DOHH2 (cell line): ENCODE measurements around the gene LRRC10B.

Experiments used
- H3F3A ChIP-seq: fragments of 200-600 bp; sonication (generic), shearing (Covaris generic); 2 replicates; pipeline ENCODE4 v1.6.0; 2016; ENCODE audit warnings: antibody characterized with exemption, mild to moderate bottlenecking; ENCODE audit not compliant: control insufficient read depth, insufficient read depth
- H3K27ac ChIP-seq: fragments of 200-600 bp; sonication (generic); 2 replicates; pipeline ENCODE4 v1.5.1; 2014; ENCODE audit warnings: low read depth, mild to moderate bottlenecking, low read length, moderate library complexity
- H3K27me3 ChIP-seq: fragments of 200-600 bp; sonication (generic); 2 replicates; pipeline ENCODE4 v1.6.1; 2014; ENCODE audit warnings: mild to moderate bottlenecking, low read length, mixed read lengths; ENCODE audit not compliant: control insufficient read depth
- H3K36me3 ChIP-seq: fragments of 200-600 bp; sonication (generic); 2 replicates; pipeline ENCODE4 v1.6.1; 2014; ENCODE audit warnings: mild to moderate bottlenecking, low read length, moderate library complexity, mixed read lengths; ENCODE audit not compliant: control insufficient read depth
- H3K4me1 ChIP-seq: fragments of 200-600 bp; sonication (generic); 2 replicates; pipeline ENCODE4 v1.6.1; 2014; ENCODE audit warnings: mild to moderate bottlenecking, low read length, mixed read lengths; ENCODE audit not compliant: control insufficient read depth
- H3K4me2 ChIP-seq: fragments of 200-600 bp; sonication (generic); 2 replicates; pipeline ENCODE4 v1.6.0; 2014; ENCODE audit warnings: mild to moderate bottlenecking, low read length, moderate library complexity
- H3K4me3 ChIP-seq: fragments of 200-600 bp; sonication (generic); 2 replicates; pipeline ENCODE4 v1.5.1; 2014; ENCODE audit warnings: mild to moderate bottlenecking, low read length, mixed read lengths
- H3K79me2 ChIP-seq: fragments of 200-600 bp; sonication (generic); 2 replicates; pipeline ENCODE4 v1.6.1; 2014; ENCODE audit warnings: mild to moderate bottlenecking, low read length, mixed read lengths; ENCODE audit not compliant: control insufficient read depth
- H3K9me2 ChIP-seq: fragments of 200-600 bp; sonication (generic); replicated peaks from 2 replicates; pipeline ENCODE4 v1.6.1; 2014; ENCODE audit warnings: mild to moderate bottlenecking, low read length, mixed read lengths; ENCODE audit not compliant: control insufficient read depth
- H3K9me3 ChIP-seq: fragments of 200-600 bp; sonication (generic); 2 replicates; pipeline ENCODE4 v1.6.1; 2014; ENCODE audit warnings: antibody characterized with exemption, low read length, mixed read lengths; ENCODE audit not compliant: control insufficient read depth, insufficient read depth
- H4K20me1 ChIP-seq: fragments of 200-600 bp; sonication (generic); 2 replicates; pipeline ENCODE4 v1.6.0; 2014; ENCODE audit warnings: low read depth, mild to moderate bottlenecking, antibody characterized with exemption, low read length, moderate library complexity; ENCODE audit not compliant: control insufficient read depth, insufficient read depth
- EZH2phosphoT487 ChIP-seq: fragments of 200-600 bp; sonication (generic); IDR thresholded peaks from 2 replicates; pipeline ENCODE4 v1.6.1; 2017; ENCODE audit warnings: borderline replicate concordance, mild to moderate bottlenecking, antibody characterized with exemption, low read length, moderate library complexity, mixed read lengths
- TF ChIP-seq, protein P1 (sequence below): fragments of 200-600 bp; sonication (generic); IDR thresholded peaks from one replicate; pipeline ENCODE4 v1.5.1; 2014; ENCODE audit warnings: antibody characterized with exemption, mild to moderate bottlenecking, low read depth, low read length; ENCODE audit not compliant: poor library complexity, severe bottlenecking

Gene LRRC10B

DNA sequence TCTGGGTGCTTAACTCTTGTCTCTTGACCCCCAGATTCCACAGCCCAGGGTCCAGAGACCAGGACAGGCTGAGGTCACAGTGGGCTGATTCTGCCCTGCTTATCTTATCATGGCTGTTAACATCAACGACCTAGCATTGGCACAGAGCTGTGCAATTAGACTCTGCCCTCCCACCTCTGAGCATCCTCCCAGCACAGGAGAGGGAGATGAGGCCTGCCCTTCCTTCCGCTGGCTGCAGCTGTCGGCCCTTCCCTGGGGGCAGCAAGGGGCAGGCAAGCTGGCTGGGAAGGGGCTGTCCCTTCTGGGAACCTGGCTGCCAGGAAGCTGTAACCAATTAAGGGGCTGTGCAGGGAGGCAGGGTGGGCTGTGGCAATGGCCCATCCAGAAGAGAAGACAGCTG, 22.5 kb downstream of the LRRC10B start:
- Histone ChIP-seq H4K20me1 (no peaks in the 10 kb centered on the region), H3K9me3 (no peaks in the 10 kb centered on the region), H3F3A (no peaks in the 10 kb centered on the region), H3K4me1 (no peaks in the 10 kb centered on the region), H3K36me3 (no peaks in the 10 kb centered on the region), H3K4me3 (no peak overlapping the region), H3K79me2 (no peaks in the 10 kb centered on the region), H3K27me3 (no peaks in the 10 kb centered on the region), H3K27ac (no peak overlapping the region), H3K9me2 (no peaks in the 10 kb centered on the region), H3K4me2 (no peak overlapping the region)
- no peak for TF ChIP-seq EZH2phosphoT487
- TF ChIP-seq, protein P1, sequence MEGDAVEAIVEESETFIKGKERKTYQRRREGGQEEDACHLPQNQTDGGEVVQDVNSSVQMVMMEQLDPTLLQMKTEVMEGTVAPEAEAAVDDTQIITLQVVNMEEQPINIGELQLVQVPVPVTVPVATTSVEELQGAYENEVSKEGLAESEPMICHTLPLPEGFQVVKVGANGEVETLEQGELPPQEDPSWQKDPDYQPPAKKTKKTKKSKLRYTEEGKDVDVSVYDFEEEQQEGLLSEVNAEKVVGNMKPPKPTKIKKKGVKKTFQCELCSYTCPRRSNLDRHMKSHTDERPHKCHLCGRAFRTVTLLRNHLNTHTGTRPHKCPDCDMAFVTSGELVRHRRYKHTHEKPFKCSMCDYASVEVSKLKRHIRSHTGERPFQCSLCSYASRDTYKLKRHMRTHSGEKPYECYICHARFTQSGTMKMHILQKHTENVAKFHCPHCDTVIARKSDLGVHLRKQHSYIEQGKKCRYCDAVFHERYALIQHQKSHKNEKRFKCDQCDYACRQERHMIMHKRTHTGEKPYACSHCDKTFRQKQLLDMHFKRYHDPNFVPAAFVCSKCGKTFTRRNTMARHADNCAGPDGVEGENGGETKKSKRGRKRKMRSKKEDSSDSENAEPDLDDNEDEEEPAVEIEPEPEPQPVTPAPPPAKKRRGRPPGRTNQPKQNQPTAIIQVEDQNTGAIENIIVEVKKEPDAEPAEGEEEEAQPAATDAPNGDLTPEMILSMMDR, result no peak

DNA sequence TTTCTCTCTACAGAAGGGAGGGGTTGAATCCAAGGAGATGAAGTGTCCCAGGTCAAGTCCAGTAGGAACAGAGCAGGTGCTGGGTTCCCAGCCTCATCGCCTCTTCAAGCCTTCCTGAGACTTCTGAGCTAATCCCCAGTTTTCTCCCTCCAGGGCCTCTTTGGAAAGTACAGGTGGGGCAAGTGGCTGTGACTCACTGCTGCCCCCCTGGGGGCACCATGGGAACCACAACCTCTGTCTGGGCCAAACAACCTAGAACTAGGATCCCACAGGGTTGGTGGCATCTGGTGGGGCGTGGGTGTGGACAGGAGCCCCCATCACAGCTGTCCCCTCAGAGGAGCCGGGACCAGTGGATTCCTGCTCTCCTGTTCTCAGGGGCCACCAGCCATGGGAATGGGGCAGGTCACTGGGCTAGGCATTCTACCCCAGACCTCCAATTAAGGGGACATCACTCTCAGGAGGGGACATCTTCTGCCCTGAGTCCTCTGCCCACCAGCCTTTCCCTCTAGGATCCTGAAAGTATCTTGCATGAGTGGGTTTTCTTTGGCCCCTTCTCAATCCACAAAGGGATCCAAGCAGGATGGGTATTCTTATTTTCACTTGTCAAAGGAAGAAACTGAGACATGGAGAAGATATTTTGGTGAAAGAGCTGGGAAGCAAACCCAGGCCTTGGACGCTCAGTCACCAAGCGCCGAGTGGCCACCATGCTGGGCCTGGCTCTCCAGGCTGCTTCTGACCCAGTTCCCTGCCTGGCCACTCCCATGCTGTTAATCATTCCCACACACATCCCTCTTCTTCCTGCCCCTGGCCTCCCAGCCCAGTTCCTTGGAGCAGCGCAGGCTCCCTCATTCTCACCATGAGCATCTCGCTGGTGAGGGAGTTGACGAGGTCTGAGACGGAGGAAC, 23.8 kb downstream of the LRRC10B start:
- H3K4me2 ChIP-seq, result no peak overlapping the region

DNA sequence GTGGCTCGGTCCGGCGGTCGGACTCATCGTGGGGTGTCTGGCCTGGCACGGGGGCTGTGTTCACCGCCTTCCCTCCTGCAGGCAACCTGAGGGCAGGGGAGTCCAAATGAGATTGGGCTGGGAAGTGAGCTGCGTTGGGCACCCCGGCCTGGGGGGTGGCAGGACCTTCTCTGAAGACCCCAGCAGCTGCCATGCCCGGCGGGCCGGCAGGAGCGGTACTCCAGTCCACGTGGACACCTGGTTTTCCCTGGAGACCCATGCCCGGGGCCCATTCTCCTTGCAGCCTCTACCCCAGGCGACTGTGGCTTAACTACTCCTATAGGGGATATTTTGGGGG, 24.5 kb downstream of the LRRC10B start:
- Histone ChIP-seq H3K4me3 (no peak overlapping the region), H3K4me1 (no peaks in the 10 kb centered on the region), H4K20me1 (no peaks in the 10 kb centered on the region), H3K36me3 (no peaks in the 10 kb centered on the region), H3K79me2 (no peaks in the 10 kb centered on the region), H3K9me3 (no peaks in the 10 kb centered on the region), H3K4me2 (no peak overlapping the region), H3F3A (no peaks in the 10 kb centered on the region), H3K27ac (no peak overlapping the region), H3K9me2 (no peaks in the 10 kb centered on the region), H3K27me3 (no peaks in the 10 kb centered on the region)
- TF ChIP-seq EZH2phosphoT487, result no peak
- TF ChIP-seq, protein P1, result no peak

More for the DNA sequence above, 23.8 kb downstream of the LRRC10B start:
- H3K9me3 ChIP-seq, result no peaks in the 10 kb centered on the region
- TF ChIP-seq EZH2phosphoT487, result no peak
- TF ChIP-seq, protein P1, result peak; percentile 98
- H3K79me2 ChIP-seq, result no peaks in the 10 kb centered on the region
- no peaks in the 10 kb centered on the region for H3F3A ChIP-seq
- H3K36me3 ChIP-seq, result no peaks in the 10 kb centered on the region
- H3K27me3 ChIP-seq, result no peaks in the 10 kb centered on the region
- no peak overlapping the region for H3K27ac ChIP-seq
- no peaks in the 10 kb centered on the region for H4K20me1 ChIP-seq
- H3K9me2 ChIP-seq, result no peaks in the 10 kb centered on the region
- no peak overlapping the region for H3K4me3 ChIP-seq
- H3K4me1 ChIP-seq, result no peaks in the 10 kb centered on the region
